ENCODE data around the gene BCL11B. TPM values are rescaled to one million over a fixed set of nuclear protein-coding genes. Genes with fewer than 3 reads are reported as not detected.
"Not testable (repeated sequence)": the region's sequence is repeated elsewhere in the genome, so short reads cannot be mapped to it uniquely, and the experiment has no call there.

BCL11B gene
- total RNA-seq, 1 experiment from 2014 or later: 3.2 TPM

- DNase-seq (ENCODE audit: low spot score): no peak
Observed at GRCh38 chr14:99201351-99202073, 70.5 kb downstream of the BCL11B start.

GRCh38 chr14:99200654-99201005, 71.4 kb downstream of the BCL11B start:
- DNase-seq (ENCODE audit: low spot score): no peak

- no peak for DNase-seq (ENCODE audit: low spot score)
Observed at GRCh38 chr14:99199846-99200653, 71.9 kb downstream of the BCL11B start.

- no peak for DNase-seq (ENCODE audit: low spot score)
Observed at GRCh38 chr14:99198746-99199502, 73.1 kb downstream of the BCL11B start.

GRCh38 chr14:99196310-99196650, 75.7 kb downstream of the BCL11B start:
- DNase-seq (ENCODE audit: low spot score): no peak

GRCh38 chr14:99195602-99196309, 76.2 kb downstream of the BCL11B start:
- peak; percentile 6 for DNase-seq (ENCODE audit: low spot score)

GRCh38 chr14:99194736-99195135, 77.3 kb downstream of the BCL11B start:
- DNase-seq (ENCODE audit: low spot score): no peak

GRCh38 chr14:99194136-99194535, 77.9 kb downstream of the BCL11B start:
- DNase-seq (ENCODE audit: low spot score): no peak

- DNase-seq (ENCODE audit: low spot score): no peak
Observed at GRCh38 chr14:99192830-99193229, 79.2 kb downstream of the BCL11B start.

- peak; percentile 39 for DNase-seq (ENCODE audit: low spot score)
Observed at GRCh38 chr14:99192028-99192621, 79.9 kb downstream of the BCL11B start.

- no peak for DNase-seq (ENCODE audit: low spot score)
Observed at GRCh38 chr14:99191395-99192027, 80.5 kb downstream of the BCL11B start.

GRCh38 chr14:99190696-99191394, 81.2 kb downstream of the BCL11B start:
- DNase-seq (ENCODE audit: low spot score): no peak

GRCh38 chr14:99189201-99189801, 82.7 kb downstream of the BCL11B start:
- DNase-seq (ENCODE audit: low spot score): no peak

- DNase-seq (ENCODE audit: low spot score): no peak
Observed at GRCh38 chr14:99188731-99189191, 83.2 kb downstream of the BCL11B start.

GRCh38 chr14:99187858-99188257, 84.1 kb downstream of the BCL11B start:
- no peak for DNase-seq (ENCODE audit: low spot score)

- DNase-seq (ENCODE audit: low spot score): no peak
Observed at GRCh38 chr14:99186956-99187690, 84.9 kb downstream of the BCL11B start.

GRCh38 chr14:99186336-99186735, 85.7 kb downstream of the BCL11B start:
- not testable (repeated sequence) for DNase-seq (ENCODE audit: low spot score)

- DNase-seq (ENCODE audit: low spot score): no peak
Observed at GRCh38 chr14:99185436-99186068, 86.4 kb downstream of the BCL11B start.

Data from HT-29 (cell line).